GM19328 (cell line): ENCODE measurements around the gene CYP2R1.
A peak's percentile ranks its signal among the peaks of the same experiment; 100 is the strongest.
"Not testable (repeated sequence)": the region's sequence is repeated elsewhere in the genome, so short reads cannot be mapped to it uniquely, and the experiment has no call there.

Experiments
- ATAC-seq: cut with Tn5 transposase; IDR thresholded peaks from one replicate; pipeline ENCODE4 v1.9.1; 2021; ENCODE audit warnings: mild to moderate bottlenecking, moderate library complexity; ENCODE audit not compliant: unreplicated experiment

CYP2R1 gene

GRCh38 chr11:14892577-14892976 lies 546 bp upstream of the CYP2R1 start:
- ATAC-seq = no peak

- peak; percentile 43 for ATAC-seq
Observed at GRCh38 chr11:14891143-14892035, 642 bp downstream of the CYP2R1 start.

GRCh38 chr11:14886513-14886912 lies 5.5 kb downstream of the CYP2R1 start:
- ATAC-seq = no peak

- ATAC-seq = no peak
Observed at GRCh38 chr11:14884667-14885273, 7.3 kb downstream of the CYP2R1 start.

- not testable (repeated sequence) for ATAC-seq
Observed at GRCh38 chr11:14883683-14884082, 8.3 kb downstream of the CYP2R1 start.

- ATAC-seq = no peak
Observed at GRCh38 chr11:14882196-14882595, 9.8 kb downstream of the CYP2R1 start.

GRCh38 chr11:14881576-14882193 lies 10.3 kb downstream of the CYP2R1 start:
- ATAC-seq = no peak

- ATAC-seq = no peak
Observed at GRCh38 chr11:14875163-14875562, 16.9 kb downstream of the CYP2R1 start.

- ATAC-seq = no peak
Observed at GRCh38 chr11:14873632-14874031, 18.4 kb downstream of the CYP2R1 start.

GRCh38 chr11:14872032-14872431 lies 20.0 kb downstream of the CYP2R1 start:
- no peak for ATAC-seq

- not testable (repeated sequence) for ATAC-seq
Observed at GRCh38 chr11:14863775-14864174, 28.3 kb downstream of the CYP2R1 start.

- ATAC-seq = no peak
Observed at GRCh38 chr11:14861680-14862079, 30.4 kb downstream of the CYP2R1 start.

GRCh38 chr11:14860511-14860910 lies 31.5 kb downstream of the CYP2R1 start:
- no peak for ATAC-seq

GRCh38 chr11:14858404-14858803 lies 33.6 kb downstream of the CYP2R1 start:
- ATAC-seq = no peak

GRCh38 chr11:14857621-14858020 lies 34.4 kb downstream of the CYP2R1 start:
- no peak for ATAC-seq

- ATAC-seq = no peak
Observed at GRCh38 chr11:14855890-14856289, 36.1 kb downstream of the CYP2R1 start.

GRCh38 chr11:14854057-14854456 lies 38.0 kb downstream of the CYP2R1 start:
- ATAC-seq = no peak

GRCh38 chr11:14852571-14853177 lies 39.4 kb downstream of the CYP2R1 start:
- no peak for ATAC-seq

- no peak for ATAC-seq
Observed at GRCh38 chr11:14842002-14842401, 50.0 kb downstream of the CYP2R1 start.

GRCh38 chr11:14835496-14836492 lies 56.2 kb downstream of the CYP2R1 start:
- no peak for ATAC-seq
